ACC112 (cell line): ENCODE measurements around the gene SNAI3.

Experiments used
- H2AFZ ChIP-seq: fragments of 200-600 bp; sonication (generic); one replicate; pipeline ENCODE4 v1.6.0; 2017; ENCODE audit warnings: antibody characterized with exemption, low read length; ENCODE audit not compliant: unreplicated experiment
- H3K27ac ChIP-seq: fragments of 200-600 bp; sonication (generic); 2 replicates; pipeline ENCODE4 v1.5.1; 2014; ENCODE audit warnings: low read depth, mild to moderate bottlenecking, antibody characterized with exemption, low read length, moderate library complexity
- H3K27me3 ChIP-seq: fragments of 200-600 bp; sonication (generic); 2 replicates; pipeline ENCODE4 v1.6.1; 2014; ENCODE audit warnings: mild to moderate bottlenecking, antibody characterized with exemption, low read length, moderate library complexity, mixed read lengths; ENCODE audit not compliant: insufficient read depth
- H3K36me3 ChIP-seq: fragments of 200-600 bp; sonication (generic); 2 replicates; pipeline ENCODE4 v1.6.1; 2016; ENCODE audit warnings: mild to moderate bottlenecking, antibody characterized with exemption, low read length, moderate library complexity, mixed read lengths; ENCODE audit not compliant: insufficient read depth
- H3K4me1 ChIP-seq: fragments of 200-600 bp; sonication (generic); one replicate; pipeline ENCODE4 v1.6.1; 2016; ENCODE audit warnings: low read length, mixed read lengths; ENCODE audit not compliant: insufficient read depth, unreplicated experiment, control insufficient read depth
- H3K4me3 ChIP-seq: fragments of 200-600 bp; sonication (generic); 2 replicates; pipeline ENCODE4 v1.5.1; 2014; ENCODE audit warnings: mild to moderate bottlenecking, low read depth, low read length
- H3K79me2 ChIP-seq: fragments of 200-600 bp; sonication (generic); one replicate; pipeline ENCODE4 v1.6.0; 2016; ENCODE audit warnings: low read length; ENCODE audit not compliant: control insufficient read depth, unreplicated experiment, insufficient read depth

SNAI3 gene

DNA sequence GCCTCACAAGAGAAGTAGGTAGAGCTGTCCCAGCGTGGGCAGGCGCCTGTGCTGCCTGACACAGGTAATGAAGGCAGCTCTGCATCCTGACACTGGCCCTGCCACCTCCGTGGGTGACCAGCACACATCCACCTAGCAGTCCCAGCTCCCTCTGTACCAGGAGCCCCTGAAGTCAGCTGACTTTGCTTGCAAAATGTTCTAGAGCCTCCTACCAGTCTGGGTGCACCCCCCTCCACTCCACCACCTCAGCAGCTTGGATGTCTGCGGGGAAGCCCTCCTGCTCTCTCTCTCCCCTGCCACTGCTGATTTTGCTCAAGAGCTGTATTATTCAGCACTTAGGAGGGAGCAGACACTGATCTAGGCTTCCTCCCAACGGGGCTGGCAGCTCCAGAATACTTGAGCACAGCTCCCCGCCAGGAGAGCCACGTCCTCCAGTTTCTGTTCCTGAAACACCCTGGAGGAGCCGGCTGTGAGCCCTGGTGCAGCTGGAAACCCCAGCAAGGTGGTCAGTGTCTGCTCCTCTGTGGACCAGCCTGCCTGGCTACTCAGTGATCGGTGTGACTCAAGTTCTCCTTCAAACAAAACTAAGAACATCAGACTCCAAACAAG is 18.9 kb upstream of the SNAI3 start:
- H2AFZ ChIP-seq, result peak overlapping the region; percentile 14
- peaks cover 13% of the 10 kb centered on the region for H3K4me1 ChIP-seq

DNA sequence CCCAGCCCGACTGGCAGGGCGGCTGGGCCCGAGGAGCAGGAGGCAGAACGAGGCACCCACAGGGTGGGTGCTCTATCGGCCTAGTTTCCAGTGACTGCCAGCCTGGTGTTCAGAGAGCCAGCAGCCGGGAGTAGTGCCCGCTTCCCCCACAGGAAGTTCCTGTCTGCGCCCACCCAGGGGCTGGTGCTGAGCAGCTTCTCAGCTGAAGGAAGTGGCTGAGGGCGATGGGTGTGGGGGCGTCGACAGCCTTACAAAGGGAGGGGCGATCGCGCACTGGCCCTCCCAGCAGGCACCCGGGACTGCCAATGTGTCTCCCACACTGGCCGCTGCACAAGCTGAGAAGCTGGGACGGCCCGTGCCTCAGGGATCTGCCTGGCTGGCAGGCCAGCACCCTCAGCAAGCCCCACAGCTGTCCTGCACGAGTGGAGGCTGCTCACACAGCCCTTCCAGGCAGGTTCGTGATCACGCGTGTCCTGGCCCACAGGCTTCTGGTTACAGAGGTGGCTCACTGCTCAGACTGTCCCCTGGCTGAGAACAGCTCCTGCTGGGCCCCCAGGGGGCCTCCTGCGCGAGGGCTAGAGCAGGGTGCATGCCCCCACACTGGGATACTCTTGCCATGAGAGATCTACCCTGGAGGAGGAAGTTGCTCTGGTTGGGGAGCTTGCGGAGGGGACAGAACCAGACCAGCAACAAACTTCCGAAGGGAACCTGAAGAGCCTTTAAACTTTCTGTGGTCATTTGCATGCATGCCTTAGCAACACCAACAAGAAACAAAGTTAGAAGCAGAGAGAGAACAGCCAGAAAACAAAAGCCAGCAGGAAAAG is 17.4 kb upstream of the SNAI3 start:
- Histone ChIP-seq H2AFZ (no peak overlapping the region), H3K79me2 (peaks cover 21% of the 10 kb centered on the region), H3K27me3 (no peaks in the 10 kb centered on the region), H3K27ac (no peak overlapping the region), H3K4me3 (no peak overlapping the region), H3K36me3 (no peaks in the 10 kb centered on the region), H3K4me1 (peaks cover 13% of the 10 kb centered on the region)

More for the DNA sequence above, 18.9 kb upstream of the SNAI3 start:
- H3K27me3 ChIP-seq, result no peaks in the 10 kb centered on the region
- peaks cover 28% of the 10 kb centered on the region for H3K79me2 ChIP-seq
- peak overlapping the region; percentile 85 for H3K4me3 ChIP-seq
- H3K27ac ChIP-seq, result no peak overlapping the region
- H3K36me3 ChIP-seq, result no peaks in the 10 kb centered on the region

DNA sequence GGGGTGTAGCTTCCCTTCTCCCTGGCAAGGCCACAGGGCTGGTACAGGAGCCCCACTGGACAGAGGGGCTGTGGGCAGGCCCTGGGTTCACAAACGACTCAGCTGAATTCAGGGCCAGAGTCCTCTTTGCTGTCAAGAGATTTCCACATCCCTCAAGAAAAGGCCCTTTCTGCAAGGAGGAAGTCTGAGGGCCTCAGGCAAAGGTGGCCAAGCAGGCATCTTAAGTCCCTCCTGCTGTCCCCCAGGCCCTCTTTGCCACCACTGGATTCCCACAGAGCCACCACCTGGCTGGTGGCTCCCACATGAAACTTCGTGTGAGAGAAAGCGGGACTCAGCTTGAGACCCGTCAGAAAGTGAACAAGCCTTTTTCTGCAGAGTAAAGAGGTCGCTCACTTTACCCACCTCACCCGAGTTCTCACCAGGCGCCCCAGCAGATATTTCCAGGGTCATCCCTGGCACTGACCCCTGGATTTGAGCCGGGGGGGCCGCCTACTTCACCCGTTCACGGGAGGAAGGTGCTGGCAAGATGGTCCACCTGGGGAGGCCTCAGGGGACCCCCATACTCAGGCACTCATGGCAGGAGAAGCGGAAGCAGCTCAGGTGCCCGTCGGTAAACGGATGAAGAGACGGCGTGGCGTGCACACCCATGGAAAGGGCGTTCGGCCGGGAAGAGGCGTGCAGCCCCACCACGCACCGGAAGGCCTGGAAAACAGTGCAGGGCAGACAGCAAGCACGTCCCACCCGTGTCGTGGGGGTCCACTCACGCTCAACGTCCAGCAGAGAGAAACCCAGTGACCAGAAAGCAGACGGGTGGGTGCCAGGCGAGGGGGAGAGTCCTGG is 16.3 kb upstream of the SNAI3 start:
- H3K27ac ChIP-seq, result no peak overlapping the region
- H3K79me2 ChIP-seq, result peaks cover 16% of the 10 kb centered on the region
- no peaks in the 10 kb centered on the region for H3K27me3 ChIP-seq
- no peak overlapping the region for H2AFZ ChIP-seq
- no peaks in the 10 kb centered on the region for H3K36me3 ChIP-seq
- H3K4me3 ChIP-seq, result no peak overlapping the region
- H3K4me1 ChIP-seq, result peaks cover 12% of the 10 kb centered on the region

DNA sequence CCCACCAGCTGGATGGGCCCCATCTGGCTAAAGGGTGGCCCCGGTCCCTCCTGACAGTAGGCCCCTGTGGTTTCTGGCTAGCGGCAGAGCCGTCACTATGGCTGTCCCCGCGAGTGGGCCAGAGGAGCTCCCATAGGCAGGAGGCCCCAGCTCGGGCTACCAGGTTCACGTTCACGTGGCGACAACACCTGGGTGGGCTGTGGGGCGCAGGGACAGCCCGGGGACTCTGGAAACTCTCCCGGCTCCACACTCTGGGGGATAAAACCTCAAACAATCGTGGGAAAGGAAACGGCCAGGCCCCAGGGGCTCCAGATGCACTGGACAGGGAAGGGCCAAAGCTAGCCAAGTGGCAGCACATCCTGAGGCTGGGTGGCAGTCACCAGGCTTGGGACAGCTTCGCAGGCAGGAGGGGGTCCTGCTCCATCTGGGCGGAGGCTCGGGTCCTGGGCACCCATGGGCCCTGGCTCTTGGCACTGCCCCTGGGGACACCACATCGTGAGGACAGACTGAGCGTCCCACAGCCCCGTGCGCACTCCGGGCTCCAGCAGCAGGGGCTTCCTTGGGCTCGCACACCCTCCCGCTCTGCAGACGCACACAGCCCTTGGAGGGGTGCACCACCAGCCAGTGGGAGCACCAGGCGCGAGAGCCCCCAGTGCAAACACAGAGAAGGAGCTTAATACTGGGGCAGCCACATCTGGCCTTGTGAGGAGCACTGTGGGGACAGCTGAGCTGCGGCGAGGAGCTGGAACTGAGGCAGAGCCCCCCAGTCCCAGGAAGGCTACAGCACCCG is 15.5 kb upstream of the SNAI3 start:
- Histone ChIP-seq H3K27ac (no peak overlapping the region), H3K4me3 (no peak overlapping the region)

DNA sequence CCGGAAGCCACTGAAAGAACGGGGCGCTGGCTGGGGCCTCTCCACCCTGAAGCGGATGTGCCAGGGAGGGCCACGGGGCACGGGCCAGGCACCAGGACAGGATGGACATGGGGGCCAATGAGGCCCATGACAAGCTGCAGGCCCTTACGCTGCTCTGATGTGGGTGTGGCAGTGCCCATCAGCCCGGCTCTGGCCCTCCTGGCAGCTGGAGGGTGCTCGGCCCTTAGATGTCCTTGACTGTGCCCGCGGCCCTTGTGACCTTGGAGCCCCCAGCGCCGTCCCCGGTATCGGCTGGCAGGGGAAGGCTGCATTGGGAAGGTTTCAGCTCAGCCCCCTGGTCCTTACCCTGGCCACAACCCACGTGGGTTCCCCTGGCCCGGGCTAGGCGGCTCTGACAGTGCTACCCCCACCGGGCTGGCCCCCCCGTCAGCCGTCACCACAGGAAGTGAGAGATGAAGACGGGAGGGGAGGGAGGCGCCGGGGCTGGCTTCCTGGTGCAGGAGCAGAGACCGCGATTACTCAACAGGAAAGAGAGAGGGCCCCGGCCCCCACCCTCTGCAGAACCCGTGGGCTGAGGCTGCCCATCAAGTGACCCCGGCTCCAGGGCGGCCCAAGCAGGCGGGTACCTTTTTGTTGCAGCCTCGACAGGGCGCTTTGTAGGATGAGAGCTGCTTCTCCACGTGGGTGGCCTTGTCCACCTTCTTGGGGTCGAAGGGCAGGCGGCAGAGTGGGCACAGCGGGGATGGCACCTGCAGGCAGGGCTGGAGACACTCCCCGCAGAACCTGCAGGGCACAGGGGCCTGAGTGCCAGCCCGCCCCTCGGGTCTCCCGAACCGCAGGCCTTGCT is 14.6 kb upstream of the SNAI3 start:
- Histone ChIP-seq H3K36me3 (no peaks in the 10 kb centered on the region), H3K79me2 (peaks cover 10% of the 10 kb centered on the region), H3K27me3 (no peaks in the 10 kb centered on the region), H3K4me3 (no peak overlapping the region), H3K4me1 (peaks cover 5% of the 10 kb centered on the region), H3K27ac (no peak overlapping the region), H2AFZ (no peak overlapping the region)

More for the DNA sequence above, 15.5 kb upstream of the SNAI3 start:
- Histone ChIP-seq H3K27me3 (no peaks in the 10 kb centered on the region), H2AFZ (no peak overlapping the region), H3K79me2 (peaks cover 10% of the 10 kb centered on the region), H3K4me1 (peaks cover 5% of the 10 kb centered on the region), H3K36me3 (no peaks in the 10 kb centered on the region)

DNA sequence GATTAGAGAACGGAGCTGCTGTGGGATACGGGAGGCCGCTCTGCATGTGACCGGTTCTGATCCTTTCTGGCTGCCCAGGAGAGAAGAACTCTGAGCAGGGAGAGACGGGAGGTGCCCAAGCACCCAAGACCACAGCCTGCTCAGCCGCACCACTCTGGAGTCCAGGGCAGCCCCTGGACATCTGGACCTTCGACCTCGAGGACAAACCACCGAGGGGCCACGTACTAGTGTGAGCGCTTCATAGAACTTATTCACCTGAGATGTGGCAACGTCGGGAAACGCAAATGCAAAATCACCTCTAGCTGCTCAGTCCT is 14.0 kb upstream of the SNAI3 start:
- no peak overlapping the region for H3K27ac ChIP-seq
- H3K4me3 ChIP-seq, result no peak overlapping the region
- no peaks in the 10 kb centered on the region for H3K27me3 ChIP-seq
- no peak overlapping the region for H2AFZ ChIP-seq
- peaks cover 5% of the 10 kb centered on the region for H3K4me1 ChIP-seq
- H3K36me3 ChIP-seq, result no peaks in the 10 kb centered on the region
- H3K79me2 ChIP-seq, result peaks cover 6% of the 10 kb centered on the region

DNA sequence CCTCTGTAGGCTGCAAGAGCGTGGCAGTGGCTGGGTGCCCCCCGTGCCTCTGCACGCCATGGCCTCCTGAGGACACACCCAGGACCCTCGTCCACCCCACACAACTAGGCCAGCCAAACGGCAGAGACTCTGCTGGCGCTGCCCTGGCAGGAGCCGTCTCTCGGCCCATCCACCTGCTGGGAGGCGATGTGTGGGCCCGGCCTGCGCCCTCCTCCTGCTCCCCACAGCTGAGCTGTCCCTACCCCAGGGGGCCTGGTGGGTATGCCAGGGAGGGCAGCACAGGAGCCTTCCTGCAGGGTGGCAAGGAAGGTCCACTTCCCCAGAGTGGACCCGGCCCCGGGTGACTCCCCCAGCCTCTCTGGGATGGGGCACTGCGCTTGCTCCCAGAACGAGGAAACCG is 12.9 kb upstream of the SNAI3 start:
- Histone ChIP-seq H3K36me3 (no peaks in the 10 kb centered on the region), H3K4me1 (no peaks in the 10 kb centered on the region), H3K79me2 (peaks cover under 1% of the 10 kb centered on the region), H3K27ac (no peak overlapping the region), H3K4me3 (no peak overlapping the region), H3K27me3 (no peaks in the 10 kb centered on the region), H2AFZ (no peak overlapping the region)

DNA sequence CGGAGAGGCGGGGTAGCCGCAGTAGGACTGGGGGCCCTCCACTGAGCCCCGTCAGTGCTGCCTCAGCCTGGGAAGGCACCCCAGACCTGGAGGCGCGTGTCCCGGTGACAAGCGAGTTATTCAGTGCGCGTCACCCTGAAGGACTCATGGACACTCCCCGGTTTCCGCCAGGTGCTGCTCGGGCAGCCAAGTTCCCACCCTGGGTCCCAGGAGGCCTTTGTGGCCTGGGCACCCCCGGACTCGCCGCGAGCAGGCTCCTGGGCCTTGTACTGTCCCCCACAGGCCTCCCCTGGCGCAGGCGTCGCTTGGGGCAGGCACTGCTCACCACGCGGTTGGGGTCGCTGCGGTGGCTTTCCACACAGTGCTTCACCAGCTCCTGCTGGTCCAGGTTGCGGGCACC is 12.3 kb upstream of the SNAI3 start:
- no peak overlapping the region for H2AFZ ChIP-seq
- H3K79me2 ChIP-seq, result no peaks in the 10 kb centered on the region
- no peaks in the 10 kb centered on the region for H3K36me3 ChIP-seq
- no peak overlapping the region for H3K27ac ChIP-seq
- H3K4me3 ChIP-seq, result no peak overlapping the region
- H3K27me3 ChIP-seq, result no peaks in the 10 kb centered on the region
- no peaks in the 10 kb centered on the region for H3K4me1 ChIP-seq

DNA sequence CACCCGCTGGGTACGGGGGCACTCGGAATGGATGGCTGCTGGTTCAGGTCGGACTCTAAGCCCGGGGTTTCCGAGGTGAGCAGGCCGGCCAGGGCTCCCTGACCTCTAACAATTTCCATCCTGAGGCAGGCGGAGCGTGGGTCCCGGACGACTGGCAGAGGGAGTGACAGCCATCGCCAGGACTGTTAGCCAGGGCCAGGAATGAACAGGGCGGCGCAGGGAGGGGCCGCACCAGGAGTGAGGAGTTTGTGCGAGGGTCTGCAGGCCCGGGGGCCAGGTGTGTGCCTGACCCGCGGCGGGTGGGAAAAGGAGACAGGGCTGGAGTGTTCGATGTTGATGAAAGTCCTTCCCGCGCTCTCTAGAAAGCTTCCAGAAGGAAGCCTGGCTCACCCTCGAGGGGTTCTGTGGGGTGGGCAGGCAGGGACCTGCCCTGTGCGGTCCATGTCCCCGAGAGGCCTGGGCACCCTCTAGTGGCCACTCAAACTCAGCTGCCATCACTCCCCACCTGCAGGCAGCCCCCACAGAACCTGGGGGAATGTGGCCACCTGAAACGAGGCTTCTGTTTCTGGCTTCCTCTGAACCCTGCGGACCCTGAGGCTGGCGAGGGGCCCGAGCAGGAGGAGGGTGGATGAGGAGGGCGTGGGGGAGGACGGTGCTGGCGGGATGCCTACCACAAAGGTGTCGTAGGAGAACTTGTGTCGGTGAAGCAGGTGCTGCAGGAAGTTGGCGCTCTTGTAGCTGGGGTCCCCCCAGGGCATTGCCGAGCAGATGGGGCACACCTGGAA is 11.7 kb upstream of the SNAI3 start:
- Histone ChIP-seq H3K27me3 (no peaks in the 10 kb centered on the region), H3K27ac (no peak overlapping the region), H3K4me3 (no peak overlapping the region), H3K79me2 (no peaks in the 10 kb centered on the region), H3K4me1 (no peaks in the 10 kb centered on the region), H2AFZ (no peak overlapping the region), H3K36me3 (no peaks in the 10 kb centered on the region)
